ENCODE data around the gene NDUFC1. TPM values are rescaled to one million over a fixed set of nuclear protein-coding genes. Genes with fewer than 3 reads are reported as not detected.

The NDUFC1 gene
- total and polyA plus RNA-seq, 9 of the 15 experiments (the other 6 are each of a cell fraction or from before 2014, with no cell fraction given) = 58.9 to 378 (median 120) TPM

GRCh38 chr4:139282721-139283075, 19.6 kb downstream of the NDUFC1 start:
- H3K36me3 ChIP-seq (ENCODE audit: control insufficient read depth, insufficient read depth, low read length) = no peaks in the 10 kb centered on the region
- no peaks in the 10 kb centered on the region for H3K79me2 ChIP-seq (ENCODE audit: control insufficient read depth, insufficient read depth, low read length)
- peak; percentile 23; the same call in 1 of the 2 replicates for TF ChIP-seq CBFA2T3 (IDR thresholded peaks at IDR 0.05)
- TF ChIP-seq FOXM1 (IDR thresholded peaks at IDR 0.05; ENCODE audit: low read depth) = no peak
- no peak for TF ChIP-seq FOXM1 (CRISPR knock-in tag; IDR thresholded peaks at IDR 0.05; ENCODE audit: low read depth)
- TF ChIP-seq ZNF316 (IDR thresholded peaks at IDR 0.05) = 0 out of 2 replicates have a peak, but pooled peaks have one; percentile 21
- TF ChIP-seq C11orf30 (IDR thresholded peaks at IDR 0.05; ENCODE audit: low read depth) = 0 out of 2 replicates have a peak, but pooled peaks have one; percentile 4
- H2AFZ ChIP-seq (ENCODE audit: low read depth, low read length) = no peak overlapping the region
- no peaks in the 10 kb centered on the region for H3K27me3 ChIP-seq (ENCODE audit: control insufficient read depth in 2 of 2, insufficient read depth in 2 of 2, low read length in 2 of 2)
- in situ Hi-C loops (cut with MboI) = no loop called here
- CTCF ChIA-PET (ENCODE audit: low intra/inter-chr PET ratio) = no interaction called here
- no peaks in the 10 kb centered on the region; a peak in 1 of 5 replicates for H3K4me1 ChIP-seq (replicated peaks in 1 of 2; ENCODE audit: control insufficient read depth in 2 of 2, insufficient read depth in 2 of 2, low read length in 2 of 2)
- H3K9me3 ChIP-seq (replicated peaks; ENCODE audit: control insufficient read depth, insufficient read depth, low read depth, low read length) = no peaks in the 10 kb centered on the region
- intact Hi-C loops (cut with micrococcal nuclease) = no loop called here
- no peak overlapping the region for H3K9ac ChIP-seq (ENCODE audit: insufficient read depth in 1 of 2, low read depth in 2 of 2, low read length in 2 of 2)
- H3K4me2 ChIP-seq (ENCODE audit: insufficient read depth, low read length) = no peak overlapping the region
- no peak for FAIRE-seq
- no peak overlapping the region for H3K4me3 ChIP-seq
- no peak for ATAC-seq
- H3K27ac ChIP-seq (ENCODE audit: extremely low read depth, low read depth, low read length) = no peak overlapping the region
- POLR2A ChIA-PET = interaction anchor here (1.2 to 1.9 kb wide), 2 partner anchors 13 to 16 kb away, joined by 4 to 7 read pairs; no protein-coding TSS in a partner anchor
- no peak for DNase-seq (ENCODE audit: extremely low read depth in 1 of 4, low spot score in 3 of 4)
- H4K20me1 ChIP-seq (replicated peaks; ENCODE audit: control insufficient read depth, insufficient read depth, low read length) = no peaks in the 10 kb centered on the region
- BruUV-seq (replicated peaks) = no TSS peak
- no peaks in the 10 kb centered on the region for H3K9me1 ChIP-seq (ENCODE audit: control insufficient read depth, insufficient read depth, low read length)

GRCh38 chr4:139282065-139282720, 20.1 kb downstream of the NDUFC1 start:
- no peak for FAIRE-seq
- in situ Hi-C loops (cut with MboI) = no loop called here
- BruUV-seq (replicated peaks) = no TSS peak
- Histone ChIP-seq H3K4me1 (replicated peaks in 1 of 2; ENCODE audit: control insufficient read depth in 2 of 2, insufficient read depth in 2 of 2, low read length in 2 of 2) (no peaks in the 10 kb centered on the region; a peak in 1 of 5 replicates), H3K9me3 (replicated peaks; ENCODE audit: control insufficient read depth, insufficient read depth, low read depth, low read length) (no peaks in the 10 kb centered on the region), H3K4me3 (no peak overlapping the region), H4K20me1 (replicated peaks; ENCODE audit: control insufficient read depth, insufficient read depth, low read length) (no peaks in the 10 kb centered on the region), H2AFZ (ENCODE audit: low read depth, low read length) (0 out of 2 replicates have a peak overlapping the region, but pooled peaks have one; percentile 11), H3K27ac (ENCODE audit: extremely low read depth, low read depth, low read length) (no peak overlapping the region), H3K9ac (ENCODE audit: insufficient read depth in 1 of 2, low read depth in 2 of 2, low read length in 2 of 2) (no peak overlapping the region), H3K36me3 (ENCODE audit: control insufficient read depth, insufficient read depth, low read length) (no peaks in the 10 kb centered on the region), H3K4me2 (ENCODE audit: insufficient read depth, low read length) (no peak overlapping the region), H3K9me1 (ENCODE audit: control insufficient read depth, insufficient read depth, low read length) (no peaks in the 10 kb centered on the region), H3K79me2 (ENCODE audit: control insufficient read depth, insufficient read depth, low read length) (no peaks in the 10 kb centered on the region), H3K27me3 (ENCODE audit: control insufficient read depth in 2 of 2, insufficient read depth in 2 of 2, low read length in 2 of 2) (no peaks in the 10 kb centered on the region)
- WGBS (ENCODE audit: insufficient coverage, low coverage, missing lambda C conversion rate) = 16% methylated on average over 7 of the region's 7 CpGs
- no peak for DNase-seq (ENCODE audit: extremely low read depth in 1 of 4, low spot score in 3 of 4)
- intact Hi-C loops (cut with micrococcal nuclease) = no loop called here
- ChIA-PET CTCF (ENCODE audit: low intra/inter-chr PET ratio) (no interaction called here), POLR2A (interaction anchor here (0.5 to 1.9 kb wide), 3 partner anchors 13 to 154 kb away, joined by 3 to 7 read pairs (median 4); no protein-coding TSS in a partner anchor)
- TF ChIP-seq RBM17 (IDR thresholded peaks at IDR 0.05; ENCODE audit: borderline replicate concordance, low read depth, low read length) (no peak), PRDM10 (IDR thresholded peaks at IDR 0.05; ENCODE audit: partially characterized antibody) (peak; percentile 77)
- peak; percentile 51; the same call in 2 of the 3 replicates for ATAC-seq

All from K562 (cell line).